Epithelial cell of proximal tubule (primary cell): Measurements from ENCODE around the gene HDAC5. TPM values are rescaled to one million over a fixed set of nuclear protein-coding genes. Genes with fewer than 3 reads are reported as not detected.

Experiments
- DNase-seq: peaks from one replicate; pipeline ENCODE4 v3.0.0-alpha.2; 2011; ENCODE audit warnings: low read depth
- H3K4me3 ChIP-seq: 2 replicates; pipeline ENCODE4 v1.5.1; 2011; ENCODE audit warnings: low read depth, mild to moderate bottlenecking, low read length
- total RNA-seq: library from RNA; depleted of rRNA; stranded (reverse); fragments of >200 nt; gene quantifications from 2 replicates; pipeline ENCODE4 v1.2.3, GENCODE V29; 2015
- TF ChIP-seq, protein P1 (sequence below): conservative IDR thresholded peaks from 2 replicates; pipeline ENCODE4 v1.5.1; 2012; ENCODE audit warnings: low read depth, mild to moderate bottlenecking, low read length

Gene HDAC5
- total RNA-seq, 1 donor from 2014 or later, result 13.5 TPM

GRCh38 chr17:44030482-44030881 is 93.0 kb downstream of the HDAC5 start:
- DNase-seq, result no peak
- H3K4me3 ChIP-seq, result no peak overlapping the region
- TF ChIP-seq, protein P1, sequence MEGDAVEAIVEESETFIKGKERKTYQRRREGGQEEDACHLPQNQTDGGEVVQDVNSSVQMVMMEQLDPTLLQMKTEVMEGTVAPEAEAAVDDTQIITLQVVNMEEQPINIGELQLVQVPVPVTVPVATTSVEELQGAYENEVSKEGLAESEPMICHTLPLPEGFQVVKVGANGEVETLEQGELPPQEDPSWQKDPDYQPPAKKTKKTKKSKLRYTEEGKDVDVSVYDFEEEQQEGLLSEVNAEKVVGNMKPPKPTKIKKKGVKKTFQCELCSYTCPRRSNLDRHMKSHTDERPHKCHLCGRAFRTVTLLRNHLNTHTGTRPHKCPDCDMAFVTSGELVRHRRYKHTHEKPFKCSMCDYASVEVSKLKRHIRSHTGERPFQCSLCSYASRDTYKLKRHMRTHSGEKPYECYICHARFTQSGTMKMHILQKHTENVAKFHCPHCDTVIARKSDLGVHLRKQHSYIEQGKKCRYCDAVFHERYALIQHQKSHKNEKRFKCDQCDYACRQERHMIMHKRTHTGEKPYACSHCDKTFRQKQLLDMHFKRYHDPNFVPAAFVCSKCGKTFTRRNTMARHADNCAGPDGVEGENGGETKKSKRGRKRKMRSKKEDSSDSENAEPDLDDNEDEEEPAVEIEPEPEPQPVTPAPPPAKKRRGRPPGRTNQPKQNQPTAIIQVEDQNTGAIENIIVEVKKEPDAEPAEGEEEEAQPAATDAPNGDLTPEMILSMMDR, result no peak

- no peak for DNase-seq
- TF ChIP-seq, protein P1, result no peak
- H3K4me3 ChIP-seq, result no peak overlapping the region
These were observed 93.7 kb downstream of the HDAC5 start for GRCh38 chr17:44029736-44030135.

Other genes starting within 250 kb of the HDAC5 start
- 2.5 and 14.1 TPM in 2 replicates for gene MPP2, start 216.1 kb downstream of the HDAC5 start, total RNA-seq
- not detected in 2 replicates for gene PPY, start 181.2 kb downstream of the HDAC5 start, total RNA-seq
- gene PYY, start 169.7 kb downstream of the HDAC5 start, total RNA-seq, result not detected in 2 replicates
- gene NAGS, start 119.0 kb downstream of the HDAC5 start, total RNA-seq, result 14.1 and 21.0 TPM in 2 replicates
- 38.2 and 42.9 TPM in 2 replicates for gene TMEM101, start 108.7 kb downstream of the HDAC5 start, total RNA-seq
- gene LSM12, start 57.0 kb downstream of the HDAC5 start, total RNA-seq, result 58.5 and 75.8 TPM in 2 replicates
- gene G6PC3, start 52.9 kb downstream of the HDAC5 start, total RNA-seq, result 42.4 and 56.7 TPM in 2 replicates
- gene HROB, start 18.3 kb upstream of the HDAC5 start, total RNA-seq, result 12.0 and 12.9 TPM in 2 replicates
- gene ASB16, start 47.1 kb upstream of the HDAC5 start, total RNA-seq, result not detected in 2 replicates
- gene TMUB2, start 63.3 kb upstream of the HDAC5 start, total RNA-seq, result 19.1 and 26.3 TPM in 2 replicates
- 40.2 and 61.4 TPM in 2 replicates for gene ATXN7L3, start 76.2 kb upstream of the HDAC5 start, total RNA-seq
- gene UBTF, start 96.0 kb upstream of the HDAC5 start, total RNA-seq, result 37.5 and 57.4 TPM in 2 replicates
- not detected in 2 replicates for gene SLC4A1, start 144.5 kb upstream of the HDAC5 start, total RNA-seq
- gene RUNDC3A, start 185.0 kb upstream of the HDAC5 start, total RNA-seq, result 0.07 and 2.2 TPM in 2 replicates
- 161 and 197 TPM in 2 replicates for gene SLC25A39, start 201.2 kb upstream of the HDAC5 start, total RNA-seq
- gene GRN, start 221.7 kb upstream of the HDAC5 start, total RNA-seq, result 195 and 567 TPM in 2 replicates
- gene FAM171A2, start 240.2 kb upstream of the HDAC5 start, total RNA-seq, result 8.0 and 15.0 TPM in 2 replicates